Stimulated activated effector memory CD8-positive, alpha-beta T cell treated with anti-CD3 and anti-CD28 coated beads, Interleukin-12 subunit alpha, Interleukin-12 subunit beta, amount 100 ng/mL, for 72 hours (primary cell): Measurements from ENCODE around the gene RASA3.
A peak's percentile ranks its signal among the peaks of the same experiment; 100 is the strongest.

Experiments used
- ATAC-seq: fragments of 150-1000 bp; cut with Tn5 transposase; 2 replicates; pipeline ENCODE4 v1.10.0; 2021
- DNase-seq, 2 donors: peaks; one replicate each; pipeline ENCODE4 v3.0.0; 2021 to 2022; ENCODE audit warnings: low spot score in 2 of 2
- H3K27ac Mint-ChIP-seq: one replicate; pipeline ENCODE4 v1.8.0; 2022; ENCODE audit warnings: mild to moderate bottlenecking, mixed read lengths
- H3K36me3 Mint-ChIP-seq: one replicate; pipeline ENCODE4 v1.8.0; 2022; ENCODE audit warnings: mild to moderate bottlenecking, mixed read lengths
- H3K4me1 Mint-ChIP-seq: one replicate; pipeline ENCODE4 v1.8.0; 2022; ENCODE audit warnings: mixed read lengths
- H3K4me3 Mint-ChIP-seq: one replicate; pipeline ENCODE4 v1.8.0; 2022; ENCODE audit warnings: mild to moderate bottlenecking, mixed read lengths
- H3K9me3 Mint-ChIP-seq: one replicate; pipeline ENCODE4 v1.8.0; 2022; ENCODE audit warnings: mixed read lengths

The RASA3 gene

GRCh38 chr13:113931841-113932459 is 200.5 kb downstream of the RASA3 start:
- Mint-ChIP-seq H3K27ac (no peak overlapping the region), H3K4me1 (no peaks in the 10 kb centered on the region), H3K4me3 (no peak overlapping the region), H3K36me3 (no peaks in the 10 kb centered on the region), H3K9me3 (no peaks in the 10 kb centered on the region)
- DNase-seq = no peak
- no peak for ATAC-seq

GRCh38 chr13:113930671-113931637 is 201.5 kb downstream of the RASA3 start:
- no peak for ATAC-seq
- H3K4me3 Mint-ChIP-seq = no peak overlapping the region
- H3K9me3 Mint-ChIP-seq = no peaks in the 10 kb centered on the region
- DNase-seq = peak in 1 of 2 donors; percentile 88
- H3K27ac Mint-ChIP-seq = no peak overlapping the region
- no peaks in the 10 kb centered on the region for H3K36me3 Mint-ChIP-seq
- no peaks in the 10 kb centered on the region for H3K4me1 Mint-ChIP-seq

- ATAC-seq = no peak
- Mint-ChIP-seq H3K4me3 (no peak overlapping the region), H3K9me3 (no peaks in the 10 kb centered on the region), H3K27ac (no peak overlapping the region), H3K36me3 (no peaks in the 10 kb centered on the region), H3K4me1 (no peaks in the 10 kb centered on the region)
- DNase-seq = no peak
Observed at GRCh38 chr13:113929628-113930615, 202.5 kb downstream of the RASA3 start.

GRCh38 chr13:113928685-113929627 is 203.5 kb downstream of the RASA3 start:
- no peak for ATAC-seq
- H3K4me1 Mint-ChIP-seq = no peaks in the 10 kb centered on the region
- no peaks in the 10 kb centered on the region for H3K36me3 Mint-ChIP-seq

More at GRCh38 chr13:113928685-113929627, 203.5 kb downstream of the RASA3 start:
- DNase-seq = no peak
- H3K27ac Mint-ChIP-seq = no peak overlapping the region
- H3K9me3 Mint-ChIP-seq = no peaks in the 10 kb centered on the region
- H3K4me3 Mint-ChIP-seq = no peak overlapping the region
